GM10847 (cell line): ENCODE data around the gene ASS1.

Experiments used
- POLR2A ChIP-seq: IDR thresholded peaks from 2 replicates; pipeline ENCODE4 v1.6.1; 2011; ENCODE audit not compliant: insufficient read length; ENCODE audit errors: extremely low read depth

ASS1 gene

GRCh38 chr9:130411566-130411915, 33.2 kb upstream of the ASS1 start:
- no peak for TF ChIP-seq POLR2A

GRCh38 chr9:130414081-130414731, 30.6 kb upstream of the ASS1 start:
- TF ChIP-seq POLR2A: no peak

GRCh38 chr9:130414910-130415746, 29.6 kb upstream of the ASS1 start:
- TF ChIP-seq POLR2A: no peak

GRCh38 chr9:130417602-130418001, 27.2 kb upstream of the ASS1 start:
- TF ChIP-seq POLR2A: no peak

GRCh38 chr9:130418776-130419175, 26.0 kb upstream of the ASS1 start:
- no peak for TF ChIP-seq POLR2A

GRCh38 chr9:130419521-130420035, 25.2 kb upstream of the ASS1 start:
- no peak for TF ChIP-seq POLR2A

- TF ChIP-seq POLR2A: no peak
Measured at GRCh38 chr9:130421154-130421801, 23.5 kb upstream of the ASS1 start.

GRCh38 chr9:130421802-130422276, 22.9 kb upstream of the ASS1 start:
- no peak for TF ChIP-seq POLR2A

- TF ChIP-seq POLR2A: no peak
Measured at GRCh38 chr9:130422546-130422945, 22.2 kb upstream of the ASS1 start.

- no peak for TF ChIP-seq POLR2A
Measured at GRCh38 chr9:130423272-130423671, 21.5 kb upstream of the ASS1 start.

GRCh38 chr9:130424595-130425454, 19.9 kb upstream of the ASS1 start:
- no peak for TF ChIP-seq POLR2A

GRCh38 chr9:130425741-130426466, 18.9 kb upstream of the ASS1 start:
- no peak for TF ChIP-seq POLR2A

GRCh38 chr9:130426467-130426773, 18.3 kb upstream of the ASS1 start:
- no peak for TF ChIP-seq POLR2A

- TF ChIP-seq POLR2A: no peak
Measured at GRCh38 chr9:130426883-130427282, 17.9 kb upstream of the ASS1 start.
